ENCODE results near the gene CDCA5.

Gene CDCA5

GRCh38 chr11:65040520-65040846 lies 43.4 kb downstream of the CDCA5 start:
- in situ Hi-C loops (cut with MboI; ENCODE audit: low sequenced_read_pairs, unreplicated experiment) = no loop called here
- DNase-seq (ENCODE audit: low spot score) = no peak
- TF ChIP-seq CTCF (IDR thresholded peaks at IDR 0.05; ENCODE audit: borderline replicate concordance, control extremely low read depth, extremely low read depth, insufficient read depth, missing control alignments) = no peak

- no peak for DNase-seq (ENCODE audit: low spot score)
- in situ Hi-C loops (cut with MboI; ENCODE audit: low sequenced_read_pairs, unreplicated experiment) = no loop called here
- TF ChIP-seq CTCF (IDR thresholded peaks at IDR 0.05; ENCODE audit: borderline replicate concordance, control extremely low read depth, extremely low read depth, insufficient read depth, missing control alignments) = no peak
Observed at GRCh38 chr11:65036931-65037330, 46.9 kb downstream of the CDCA5 start.

GRCh38 chr11:65035579-65035978 lies 48.3 kb downstream of the CDCA5 start:
- in situ Hi-C loops (cut with MboI; ENCODE audit: low sequenced_read_pairs, unreplicated experiment) = no loop called here
- TF ChIP-seq CTCF (IDR thresholded peaks at IDR 0.05; ENCODE audit: borderline replicate concordance, control extremely low read depth, extremely low read depth, insufficient read depth, missing control alignments) = no peak
- DNase-seq (ENCODE audit: low spot score) = no peak

- TF ChIP-seq CTCF (IDR thresholded peaks at IDR 0.05; ENCODE audit: borderline replicate concordance, control extremely low read depth, extremely low read depth, insufficient read depth, missing control alignments) = no peak
- in situ Hi-C loops (cut with MboI; ENCODE audit: low sequenced_read_pairs, unreplicated experiment) = no loop called here
Observed at GRCh38 chr11:65034423-65034822, 49.4 kb downstream of the CDCA5 start.

GRCh38 chr11:65032216-65032615 lies 51.6 kb downstream of the CDCA5 start:
- TF ChIP-seq CTCF (IDR thresholded peaks at IDR 0.05; ENCODE audit: borderline replicate concordance, control extremely low read depth, extremely low read depth, insufficient read depth, missing control alignments) = no peak
- in situ Hi-C loops (cut with MboI; ENCODE audit: low sequenced_read_pairs, unreplicated experiment) = no loop called here
- DNase-seq (ENCODE audit: low spot score) = no peak

More at GRCh38 chr11:65034423-65034822, 49.4 kb downstream of the CDCA5 start:
- DNase-seq (ENCODE audit: low spot score) = no peak
